Left ventricle myocardium inferior (tissue), 1 donor: Measurements from ENCODE around the gene TBATA. TPM values are rescaled to one million over a fixed set of nuclear protein-coding genes. Genes with fewer than 3 reads are reported as not detected.

ENCODE experiments used
- DNase-seq: peaks from one replicate; pipeline ENCODE4 v3.0.0-alpha.2; 2020
- H3K27ac ChIP-seq: fragments of 200-600 bp; replicated peaks from 2 replicates; pipeline ENCODE4 v1.8.0; 2021
- H3K27me3 ChIP-seq: fragments of 200-600 bp; 2 replicates; pipeline ENCODE4 v1.8.0; 2021; ENCODE audit warnings: low read depth
- H3K36me3 ChIP-seq: fragments of 200-600 bp; 2 replicates; pipeline ENCODE4 v1.8.0; 2021
- H3K4me1 ChIP-seq: fragments of 200-600 bp; 2 replicates; pipeline ENCODE4 v1.8.0; 2021
- H3K4me3 ChIP-seq: fragments of 200-600 bp; 2 replicates; pipeline ENCODE4 v1.8.0; 2021; ENCODE audit warnings: mild to moderate bottlenecking, moderate library complexity
- H3K9me3 ChIP-seq: fragments of 200-600 bp; replicated peaks from 2 replicates; pipeline ENCODE4 v1.8.0; 2021
- CTCF ChIP-seq: fragments of 200-600 bp; IDR thresholded peaks from 2 replicates; pipeline ENCODE4 v1.8.0; 2021; ENCODE audit warnings: antibody characterized with exemption, mild to moderate bottlenecking, borderline replicate concordance
- intact Hi-C: fragments of 100-400 bp; cut with micrococcal nuclease; formaldehyde crosslinking; loops from one replicate; pipeline ENCODE4 v1.11.0; 2022
- total RNA-seq: library from RNA; stranded (reverse); fragmentation: NEBNext Ultra II Directional; extraction: Animal tissue kit (Norgen Biotek cat#: 25700); gene quantifications from one replicate; pipeline ENCODE4 v1.2.1, GENCODE V29; 2021
- donor health status: DM: no; HTN: yes; CAD: no; lungs with severe emphysema.

Gene TBATA
- total RNA-seq, 1 donor from 2014 or later: not detected

- Histone ChIP-seq H3K4me3 (no peak overlapping the region), H3K27ac (no peak overlapping the region), H3K27me3 (peaks cover 17% of the 10 kb centered on the region), H3K4me1 (peaks cover 8% of the 10 kb centered on the region), H3K36me3 (no peaks in the 10 kb centered on the region), H3K9me3 (no peaks in the 10 kb centered on the region)
- no peak for TF ChIP-seq CTCF
- DNase-seq: no peak
- intact Hi-C loops: no loop called here
Observed at GRCh38 chr10:70799124-70799523, 13.9 kb upstream of the TBATA start.

GRCh38 chr10:70797840-70798239 is 12.7 kb upstream of the TBATA start:
- Histone ChIP-seq H3K27ac (no peak overlapping the region), H3K9me3 (no peaks in the 10 kb centered on the region), H3K36me3 (no peaks in the 10 kb centered on the region), H3K4me1 (no peaks in the 10 kb centered on the region), H3K4me3 (no peak overlapping the region), H3K27me3 (peaks cover 17% of the 10 kb centered on the region)
- intact Hi-C loops: no loop called here
- TF ChIP-seq CTCF: no peak
- no peak for DNase-seq

- Histone ChIP-seq H3K27ac (no peak overlapping the region), H3K27me3 (peaks cover 17% of the 10 kb centered on the region), H3K9me3 (no peaks in the 10 kb centered on the region), H3K4me1 (no peaks in the 10 kb centered on the region), H3K36me3 (no peaks in the 10 kb centered on the region), H3K4me3 (no peak overlapping the region)
- DNase-seq: no peak
- no peak for TF ChIP-seq CTCF
- intact Hi-C loops: no loop called here
Observed at GRCh38 chr10:70795613-70796012, 10.4 kb upstream of the TBATA start.

GRCh38 chr10:70791386-70792039 is 6.3 kb upstream of the TBATA start:
- Histone ChIP-seq H3K4me1 (no peaks in the 10 kb centered on the region), H3K27me3 (no peaks in the 10 kb centered on the region), H3K4me3 (no peak overlapping the region), H3K9me3 (peaks cover 15% of the 10 kb centered on the region), H3K36me3 (no peaks in the 10 kb centered on the region), H3K27ac (no peak overlapping the region)
- no peak for DNase-seq
- intact Hi-C loops: no loop called here
- no peak for TF ChIP-seq CTCF

GRCh38 chr10:70786799-70787415 is 1.7 kb upstream of the TBATA start:
- peaks cover 6% of the 10 kb centered on the region for H3K4me1 ChIP-seq
- no peak for DNase-seq
- H3K27ac ChIP-seq: no peak overlapping the region
- H3K36me3 ChIP-seq: no peaks in the 10 kb centered on the region
- TF ChIP-seq CTCF: no peak
- peaks cover 15% of the 10 kb centered on the region for H3K9me3 ChIP-seq
- intact Hi-C loops: no loop called here
- no peak overlapping the region for H3K4me3 ChIP-seq
- peaks cover 14% of the 10 kb centered on the region for H3K27me3 ChIP-seq
